ENCODE results near the gene HS3ST3A1.
"Not testable (repeated sequence)": the region's sequence is repeated elsewhere in the genome, so short reads cannot be mapped to it uniquely, and the experiment has no call there.

HS3ST3A1 gene

GRCh38 chr17:13538841-13539411, 62.8 kb downstream of the HS3ST3A1 start:
- DNase-seq (ENCODE audit: low read depth in 2 of 2), result no peak

- no peak for DNase-seq (ENCODE audit: low read depth in 2 of 2)
Observed at GRCh38 chr17:13537871-13538643, 63.7 kb downstream of the HS3ST3A1 start.

- no peak for DNase-seq (ENCODE audit: low read depth in 2 of 2)
Observed at GRCh38 chr17:13537167-13537731, 64.5 kb downstream of the HS3ST3A1 start.

GRCh38 chr17:13534946-13535345, 66.8 kb downstream of the HS3ST3A1 start:
- DNase-seq (ENCODE audit: low read depth in 2 of 2), result no peak

GRCh38 chr17:13531721-13532120, 70.0 kb downstream of the HS3ST3A1 start:
- DNase-seq (ENCODE audit: low read depth in 2 of 2), result no peak

GRCh38 chr17:13525876-13526275, 75.9 kb downstream of the HS3ST3A1 start:
- DNase-seq (ENCODE audit: low read depth in 2 of 2), result no peak

GRCh38 chr17:13523164-13523563, 78.6 kb downstream of the HS3ST3A1 start:
- no peak for DNase-seq (ENCODE audit: low read depth in 2 of 2)

GRCh38 chr17:13522749-13523148, 79.0 kb downstream of the HS3ST3A1 start:
- DNase-seq (ENCODE audit: low read depth in 2 of 2), result no peak

- DNase-seq (ENCODE audit: low read depth in 2 of 2), result no peak
Observed at GRCh38 chr17:13521784-13522183, 79.9 kb downstream of the HS3ST3A1 start.

- DNase-seq (ENCODE audit: low read depth in 2 of 2), result no peak
Observed at GRCh38 chr17:13520899-13521572, 80.7 kb downstream of the HS3ST3A1 start.

- DNase-seq (ENCODE audit: low read depth in 2 of 2), result no peak
Observed at GRCh38 chr17:13518261-13519000, 83.3 kb downstream of the HS3ST3A1 start.

GRCh38 chr17:13513039-13513405, 88.7 kb downstream of the HS3ST3A1 start:
- no peak for DNase-seq (ENCODE audit: low read depth in 2 of 2)

- DNase-seq (ENCODE audit: low read depth in 2 of 2), result no peak
Observed at GRCh38 chr17:13510062-13510461, 91.7 kb downstream of the HS3ST3A1 start.

- DNase-seq (ENCODE audit: low read depth in 2 of 2), result no peak
Observed at GRCh38 chr17:13509527-13509926, 92.2 kb downstream of the HS3ST3A1 start.

GRCh38 chr17:13508896-13509295, 92.8 kb downstream of the HS3ST3A1 start:
- no peak for DNase-seq (ENCODE audit: low read depth in 2 of 2)

- DNase-seq (ENCODE audit: low read depth in 2 of 2), result no peak
Observed at GRCh38 chr17:13503526-13503925, 98.2 kb downstream of the HS3ST3A1 start.

- no peak for DNase-seq (ENCODE audit: low read depth in 2 of 2)
Observed at GRCh38 chr17:13502263-13502662, 99.5 kb downstream of the HS3ST3A1 start.

- no peak for DNase-seq (ENCODE audit: low read depth in 2 of 2)
Observed at GRCh38 chr17:13500947-13501346, 100.8 kb downstream of the HS3ST3A1 start.

GRCh38 chr17:13498184-13498583, 103.5 kb downstream of the HS3ST3A1 start:
- DNase-seq (ENCODE audit: low read depth in 2 of 2), result no peak

GRCh38 chr17:13496553-13497056, 105.1 kb downstream of the HS3ST3A1 start:
- not testable (repeated sequence) for DNase-seq (ENCODE audit: low read depth in 2 of 2)

- no peak for DNase-seq (ENCODE audit: low read depth in 2 of 2)
Observed at GRCh38 chr17:13495423-13495822, 106.3 kb downstream of the HS3ST3A1 start.

GRCh38 chr17:13492737-13493122, 109.0 kb downstream of the HS3ST3A1 start:
- no peak for DNase-seq (ENCODE audit: low read depth in 2 of 2)
